WTC11 (cell line): Measurements from ENCODE around the gene STK32B. TPM values are rescaled to one million over a fixed set of nuclear protein-coding genes. Genes with fewer than 3 reads are reported as not detected.

ENCODE experiments used
- ATAC-seq: fragments of 200-7000 bp; cut with Tn5 transposase; 2 replicates; pipeline ENCODE4 v1.10.0; 2021; ENCODE audit warnings: mild to moderate bottlenecking, moderate library complexity
- CTCF ChIA-PET: fragments of 300-600 bp; sonication (Branson Sonifier 250); formaldehyde crosslinking; loops from one replicate; lab custom pipeline; 2021; ENCODE audit warnings: antibody characterized with exemption; lab: Charles Lee
- POLR2A ChIA-PET: fragments of 350-600 bp; sonication (Branson Sonifier 250); formaldehyde crosslinking; loops from one replicate; lab custom pipeline; 2021; ENCODE audit warnings: antibody characterized with exemption; lab: Charles Lee
- DNase-seq: peaks from one replicate; pipeline ENCODE4 v3.0.0; 2021; ENCODE audit warnings: low spot score
- H3K27ac Mint-ChIP-seq: 2 replicates; pipeline ENCODE4 v1.8.0; 2021; ENCODE audit warnings: mixed read lengths
- H3K27me3 Mint-ChIP-seq: 2 replicates; pipeline ENCODE4 v1.8.0; 2021; ENCODE audit warnings: low read depth, mild to moderate bottlenecking, moderate library complexity, mixed read lengths
- H3K36me3 Mint-ChIP-seq: 2 replicates; pipeline ENCODE4 v1.8.0; 2021; ENCODE audit warnings: mixed read lengths
- H3K4me1 Mint-ChIP-seq: 2 replicates; pipeline ENCODE4 v1.8.0; 2022; ENCODE audit warnings: mixed read lengths
- H3K4me3 Mint-ChIP-seq: 2 replicates; pipeline ENCODE4 v1.8.0; 2021; ENCODE audit warnings: mild to moderate bottlenecking, moderate library complexity, mixed read lengths
- H3K9me3 Mint-ChIP-seq: 2 replicates; pipeline ENCODE4 v1.8.0; 2021; ENCODE audit warnings: mixed read lengths
- ATF6 ChIP-seq: sonication (generic); formaldehyde crosslinking; IDR thresholded peaks from 2 replicates; pipeline ENCODE4 v1.8.1; 2023; ENCODE audit warnings: mild to moderate bottlenecking, missing genetic modification reagents
- FOXJ3 ChIP-seq: sonication (generic); formaldehyde crosslinking; IDR thresholded peaks from 2 replicates; pipeline ENCODE4 v1.9.0; 2021; ENCODE audit warnings: missing genetic modification reagents, mild to moderate bottlenecking, borderline replicate concordance
- FOXK1 ChIP-seq: sonication (generic); formaldehyde crosslinking; IDR thresholded peaks from 2 replicates; pipeline ENCODE4 v1.8.0; 2022; ENCODE audit warnings: mild to moderate bottlenecking, moderate library complexity, missing genetic modification reagents
- GABPB1 ChIP-seq: sonication (generic); formaldehyde crosslinking; IDR thresholded peaks from 2 replicates; pipeline ENCODE4 v1.8.1; 2023; ENCODE audit warnings: mild to moderate bottlenecking, missing genetic modification reagents
- GRHL2 ChIP-seq: fragments of 250-450 bp; sonication (Bioruptor Pico); IDR thresholded peaks from 2 replicates; pipeline ENCODE4 v1.8.0; 2022; ENCODE audit warnings: mild to moderate bottlenecking, moderate library complexity; ENCODE audit not compliant: insufficient replicate concordance, severe bottlenecking
- HMGXB4 ChIP-seq: sonication (generic); formaldehyde crosslinking; IDR thresholded peaks from 2 replicates; pipeline ENCODE4 v1.8.1; 2023; ENCODE audit warnings: mild to moderate bottlenecking, moderate library complexity, missing genetic modification reagents
- IRF2 ChIP-seq: sonication (generic); formaldehyde crosslinking; IDR thresholded peaks from 2 replicates; pipeline ENCODE4 v1.8.0; 2022; ENCODE audit warnings: low read depth, missing genetic modification reagents, borderline replicate concordance
- MXD4 ChIP-seq: fragments of 250-450 bp; sonication (Bioruptor Pico); IDR thresholded peaks from 2 replicates; pipeline ENCODE4 v1.8.0; 2021; ENCODE audit warnings: mild to moderate bottlenecking, moderate library complexity, borderline replicate concordance
- OVOL2 ChIP-seq: fragments of 250-450 bp; sonication (Bioruptor Pico); IDR thresholded peaks from 2 replicates; pipeline ENCODE4 v1.9.0; 2021; ENCODE audit warnings: mild to moderate bottlenecking, borderline replicate concordance
- RELA ChIP-seq: sonication (generic); formaldehyde crosslinking; IDR thresholded peaks from 2 replicates; pipeline ENCODE4 v1.8.1; 2022; ENCODE audit warnings: missing genetic modification reagents, mild to moderate bottlenecking, borderline replicate concordance
- SP1 ChIP-seq: sonication (generic); formaldehyde crosslinking; conservative IDR thresholded peaks from 2 replicates; pipeline ENCODE4 v1.8.1; 2022; ENCODE audit warnings: missing genetic modification reagents
- TEAD4 ChIP-seq: sonication (generic); formaldehyde crosslinking; IDR thresholded peaks from 2 replicates; pipeline ENCODE4 v1.8.0; 2022; ENCODE audit warnings: mild to moderate bottlenecking, missing genetic modification reagents
- USF2 ChIP-seq: sonication (generic); formaldehyde crosslinking; IDR thresholded peaks from 2 replicates; pipeline ENCODE4 v1.8.1; 2023; ENCODE audit warnings: mild to moderate bottlenecking, missing genetic modification reagents, moderate library complexity
- ZNF317 ChIP-seq: sonication (generic); formaldehyde crosslinking; IDR thresholded peaks from 2 replicates; pipeline ENCODE4 v1.8.1; 2023; ENCODE audit warnings: low read depth, mild to moderate bottlenecking, moderate library complexity, missing genetic modification reagents, borderline replicate concordance
- total RNA-seq: library from RNA; stranded (reverse); gene quantifications from 3 replicates; pipeline ENCODE4 v1.2.3, GENCODE V29; 2021
- TF ChIP-seq, protein P1 (sequence below): sonication (generic); formaldehyde crosslinking; IDR thresholded peaks from 2 replicates; pipeline ENCODE4 v1.8.1; 2022; ENCODE audit warnings: mild to moderate bottlenecking, moderate library complexity, missing genetic modification reagents
- TF ChIP-seq, protein P2 (sequence below): sonication (generic); formaldehyde crosslinking; IDR thresholded peaks from 2 replicates; pipeline ENCODE4 v1.8.1; 2022; ENCODE audit warnings: missing genetic modification reagents, borderline replicate concordance
- TF ChIP-seq, protein P3 (sequence below): sonication (generic); formaldehyde crosslinking; IDR thresholded peaks from 2 replicates; pipeline ENCODE4 v1.8.0; 2023; ENCODE audit warnings: missing genetic modification reagents
- TF ChIP-seq, protein P4 (sequence below): sonication (generic); formaldehyde crosslinking; conservative IDR thresholded peaks from 2 replicates; pipeline ENCODE4 v1.8.1; 2022; ENCODE audit warnings: mild to moderate bottlenecking, missing genetic modification reagents
- TF ChIP-seq, protein P5 (sequence below): sonication (generic); formaldehyde crosslinking; IDR thresholded peaks from 2 replicates; pipeline ENCODE4 v1.8.1; 2023; ENCODE audit warnings: mild to moderate bottlenecking, missing genetic modification reagents, moderate library complexity
- TF ChIP-seq, protein P6 (sequence below): fragments of 200-600 bp; IDR thresholded peaks from 2 replicates; pipeline ENCODE4 v1.8.0; 2022; ENCODE audit warnings: antibody characterized with exemption

The STK32B gene
- total RNA-seq, 1 experiment from 2014 or later = 1.9 TPM

DNA sequence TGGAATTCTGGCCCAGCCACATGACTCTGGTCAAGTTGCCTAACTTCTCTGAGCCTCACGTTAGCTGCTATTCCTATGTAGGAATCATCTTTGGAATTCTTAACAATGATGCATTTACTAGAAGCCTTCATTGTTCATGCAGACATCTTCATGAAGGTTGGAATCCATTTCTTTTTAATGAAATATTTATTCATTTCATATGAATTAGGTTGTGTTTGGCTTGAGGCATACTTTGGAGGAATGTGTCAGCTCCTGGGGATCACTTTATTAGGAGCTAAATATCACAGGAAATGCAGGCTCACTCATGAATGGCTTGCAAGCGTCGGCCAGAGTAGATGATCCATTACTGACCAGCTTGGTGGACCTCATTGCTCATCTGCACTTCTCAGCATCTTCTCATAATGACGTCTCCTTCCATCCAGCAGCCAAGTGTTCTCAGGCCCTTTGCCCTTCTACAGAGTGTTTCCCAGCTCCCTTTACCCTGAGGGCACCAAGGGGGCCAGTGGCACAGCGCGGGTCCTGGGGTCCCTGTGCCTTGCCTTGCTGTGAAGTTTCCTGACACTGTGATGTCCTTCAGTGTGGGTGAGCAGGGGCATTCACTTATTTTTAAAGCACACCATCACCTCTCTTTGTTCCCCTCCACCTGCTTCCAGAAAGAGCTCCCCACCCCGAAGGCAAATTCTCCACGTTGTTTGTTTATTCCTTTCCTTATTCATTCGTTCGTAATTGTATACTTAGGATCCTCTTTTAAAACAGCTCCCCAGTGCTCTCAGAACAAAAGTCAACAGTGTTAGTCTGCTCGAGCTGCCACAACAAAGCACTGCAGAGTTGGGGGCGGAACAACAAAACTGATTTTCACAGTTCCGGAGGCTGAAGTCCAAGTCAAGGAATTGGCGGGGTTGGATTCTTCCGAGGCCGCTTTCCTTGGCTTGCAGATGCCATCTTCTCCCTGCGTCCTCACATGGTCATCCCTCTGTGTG, 106.8 kb downstream of the STK32B start:
- Mint-ChIP-seq H3K36me3 (no peaks in the 10 kb centered on the region), H3K27me3 (peaks cover 27% of the 10 kb centered on the region), H3K27ac (no peak overlapping the region), H3K9me3 (peaks cover 4% of the 10 kb centered on the region; the same call in 1 of the 2 replicates), H3K4me3 (no peak overlapping the region), H3K4me1 (peaks cover 13% of the 10 kb centered on the region)
- ATAC-seq (peak; percentile 39; the same call in 1 of the 2 replicates), DNase-seq (no peak)
- POLR2A ChIA-PET = interaction anchor here (0.6 kb wide), 1 partner anchor 41 kb away, joined by 4 read pairs; no protein-coding TSS in a partner anchor
- TF ChIP-seq OVOL2 (CRISPR knock-in tag) (no peak), SP1 (CRISPR knock-in tag) (no peak), MXD4 (CRISPR knock-in tag) (no peak), HMGXB4 (no peak), GRHL2 (no peak), FOXK1 (CRISPR knock-in tag) (no peak)
- TF ChIP-seq, protein P1, sequence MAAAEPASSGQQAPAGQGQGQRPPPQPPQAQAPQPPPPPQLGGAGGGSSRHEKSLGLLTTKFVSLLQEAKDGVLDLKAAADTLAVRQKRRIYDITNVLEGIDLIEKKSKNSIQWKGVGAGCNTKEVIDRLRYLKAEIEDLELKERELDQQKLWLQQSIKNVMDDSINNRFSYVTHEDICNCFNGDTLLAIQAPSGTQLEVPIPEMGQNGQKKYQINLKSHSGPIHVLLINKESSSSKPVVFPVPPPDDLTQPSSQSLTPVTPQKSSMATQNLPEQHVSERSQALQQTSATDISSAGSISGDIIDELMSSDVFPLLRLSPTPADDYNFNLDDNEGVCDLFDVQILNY (CRISPR knock-in tag) = no peak
- TF ChIP-seq, protein P2, sequence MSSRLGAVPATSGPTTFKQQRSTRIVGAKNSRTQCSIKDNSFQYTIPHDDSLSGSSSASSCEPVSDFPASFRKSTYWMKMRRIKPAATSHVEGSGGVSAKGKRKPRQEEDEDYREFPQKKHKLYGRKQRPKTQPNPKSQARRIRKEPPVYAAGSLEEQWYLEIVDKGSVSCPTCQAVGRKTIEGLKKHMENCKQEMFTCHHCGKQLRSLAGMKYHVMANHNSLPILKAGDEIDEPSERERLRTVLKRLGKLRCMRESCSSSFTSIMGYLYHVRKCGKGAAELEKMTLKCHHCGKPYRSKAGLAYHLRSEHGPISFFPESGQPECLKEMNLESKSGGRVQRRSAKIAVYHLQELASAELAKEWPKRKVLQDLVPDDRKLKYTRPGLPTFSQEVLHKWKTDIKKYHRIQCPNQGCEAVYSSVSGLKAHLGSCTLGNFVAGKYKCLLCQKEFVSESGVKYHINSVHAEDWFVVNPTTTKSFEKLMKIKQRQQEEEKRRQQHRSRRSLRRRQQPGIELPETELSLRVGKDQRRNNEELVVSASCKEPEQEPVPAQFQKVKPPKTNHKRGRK (CRISPR knock-in tag) = no peak
- TF ChIP-seq, protein P3, sequence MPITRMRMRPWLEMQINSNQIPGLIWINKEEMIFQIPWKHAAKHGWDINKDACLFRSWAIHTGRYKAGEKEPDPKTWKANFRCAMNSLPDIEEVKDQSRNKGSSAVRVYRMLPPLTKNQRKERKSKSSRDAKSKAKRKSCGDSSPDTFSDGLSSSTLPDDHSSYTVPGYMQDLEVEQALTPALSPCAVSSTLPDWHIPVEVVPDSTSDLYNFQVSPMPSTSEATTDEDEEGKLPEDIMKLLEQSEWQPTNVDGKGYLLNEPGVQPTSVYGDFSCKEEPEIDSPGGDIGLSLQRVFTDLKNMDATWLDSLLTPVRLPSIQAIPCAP (CRISPR knock-in tag) = no peak
- CTCF ChIA-PET = interaction anchor here (0.7 kb wide), 1 partner anchor 209 kb away, joined by 3 read pairs; no protein-coding TSS in a partner anchor

DNA sequence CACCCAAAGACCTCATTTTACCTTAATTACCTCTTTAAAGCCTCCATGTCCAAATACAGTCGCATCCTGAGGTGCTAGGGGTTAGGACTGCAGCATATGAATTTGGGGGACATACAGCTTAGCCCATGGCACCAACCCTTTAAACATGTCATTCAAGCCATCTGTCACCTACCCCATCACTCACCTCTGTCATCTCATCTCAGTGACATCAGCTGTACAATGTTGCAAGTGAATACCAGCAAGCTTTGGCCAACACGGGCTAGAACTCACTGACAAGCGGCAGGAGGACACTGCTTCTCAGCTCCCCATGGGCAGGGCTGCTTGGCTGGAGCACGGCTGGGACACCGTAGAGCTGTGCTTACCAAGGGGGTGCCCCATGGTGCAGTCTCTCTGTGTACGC, 107.5 kb downstream of the STK32B start:
- ChIA-PET POLR2A (interaction anchor here (0.6 kb wide), 1 partner anchor 40 kb away, joined by 4 read pairs; no protein-coding TSS in a partner anchor), CTCF (no interaction called here)
- Mint-ChIP-seq H3K4me3 (no peak overlapping the region), H3K9me3 (peaks cover 4% of the 10 kb centered on the region; the same call in 1 of the 2 replicates), H3K27me3 (peaks cover 27% of the 10 kb centered on the region), H3K4me1 (peaks cover 13% of the 10 kb centered on the region), H3K36me3 (no peaks in the 10 kb centered on the region), H3K27ac (no peak overlapping the region)
- DNase-seq (no peak), ATAC-seq (no peak)
- TF ChIP-seq ATF6 (CRISPR knock-in tag) = no peak
- TF ChIP-seq USF2 = no peak
- no peak for TF ChIP-seq RELA (CRISPR knock-in tag)
- no peak for TF ChIP-seq GABPB1
- TF ChIP-seq FOXJ3 (CRISPR knock-in tag) = no peak
- no peak for TF ChIP-seq ZNF317 (CRISPR knock-in tag)
- TF ChIP-seq, protein P4, sequence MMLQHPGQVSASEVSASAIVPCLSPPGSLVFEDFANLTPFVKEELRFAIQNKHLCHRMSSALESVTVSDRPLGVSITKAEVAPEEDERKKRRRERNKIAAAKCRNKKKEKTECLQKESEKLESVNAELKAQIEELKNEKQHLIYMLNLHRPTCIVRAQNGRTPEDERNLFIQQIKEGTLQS (CRISPR knock-in tag) = no peak
- no peak for TF ChIP-seq TEAD4
- TF ChIP-seq, protein P1 (CRISPR knock-in tag) = no peak
- TF ChIP-seq IRF2 = no peak
- TF ChIP-seq, protein P5, sequence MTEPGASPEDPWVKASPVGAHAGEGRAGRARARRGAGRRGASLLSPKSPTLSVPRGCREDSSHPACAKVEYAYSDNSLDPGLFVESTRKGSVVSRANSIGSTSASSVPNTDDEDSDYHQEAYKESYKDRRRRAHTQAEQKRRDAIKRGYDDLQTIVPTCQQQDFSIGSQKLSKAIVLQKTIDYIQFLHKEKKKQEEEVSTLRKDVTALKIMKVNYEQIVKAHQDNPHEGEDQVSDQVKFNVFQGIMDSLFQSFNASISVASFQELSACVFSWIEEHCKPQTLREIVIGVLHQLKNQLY = no peak
- TF ChIP-seq, protein P6, sequence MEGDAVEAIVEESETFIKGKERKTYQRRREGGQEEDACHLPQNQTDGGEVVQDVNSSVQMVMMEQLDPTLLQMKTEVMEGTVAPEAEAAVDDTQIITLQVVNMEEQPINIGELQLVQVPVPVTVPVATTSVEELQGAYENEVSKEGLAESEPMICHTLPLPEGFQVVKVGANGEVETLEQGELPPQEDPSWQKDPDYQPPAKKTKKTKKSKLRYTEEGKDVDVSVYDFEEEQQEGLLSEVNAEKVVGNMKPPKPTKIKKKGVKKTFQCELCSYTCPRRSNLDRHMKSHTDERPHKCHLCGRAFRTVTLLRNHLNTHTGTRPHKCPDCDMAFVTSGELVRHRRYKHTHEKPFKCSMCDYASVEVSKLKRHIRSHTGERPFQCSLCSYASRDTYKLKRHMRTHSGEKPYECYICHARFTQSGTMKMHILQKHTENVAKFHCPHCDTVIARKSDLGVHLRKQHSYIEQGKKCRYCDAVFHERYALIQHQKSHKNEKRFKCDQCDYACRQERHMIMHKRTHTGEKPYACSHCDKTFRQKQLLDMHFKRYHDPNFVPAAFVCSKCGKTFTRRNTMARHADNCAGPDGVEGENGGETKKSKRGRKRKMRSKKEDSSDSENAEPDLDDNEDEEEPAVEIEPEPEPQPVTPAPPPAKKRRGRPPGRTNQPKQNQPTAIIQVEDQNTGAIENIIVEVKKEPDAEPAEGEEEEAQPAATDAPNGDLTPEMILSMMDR = no peak
